Lower lobe of right lung (tissue), 2 donors: ENCODE results near the gene ENOX1. TPM values are rescaled to one million over a fixed set of nuclear protein-coding genes. Genes with fewer than 3 reads are reported as not detected.

ENCODE experiments used
- ATAC-seq, 2 donors: fragments of 200-7000 bp; cut with Tn5 transposase; one replicate each; pipeline ENCODE4 v1.9.1; 2020 to 2022; ENCODE audit warnings: mild to moderate bottlenecking in 2 of 2, moderate library complexity in 2 of 2
- DNase-seq: peaks from one replicate; pipeline ENCODE4 v3.0.0-alpha.2; 2020
- H3K27ac ChIP-seq: fragments of 200-600 bp; one replicate; pipeline ENCODE4 v1.8.0; 2022
- H3K27me3 ChIP-seq: fragments of 200-600 bp; one replicate; pipeline ENCODE4 v1.8.0; 2022; ENCODE audit warnings: low read depth
- H3K36me3 ChIP-seq: fragments of 200-600 bp; one replicate; pipeline ENCODE4 v1.8.0; 2022; ENCODE audit warnings: mild to moderate bottlenecking
- H3K4me1 ChIP-seq: fragments of 200-600 bp; one replicate; pipeline ENCODE4 v1.8.0; 2022
- H3K4me3 ChIP-seq: fragments of 200-600 bp; one replicate; pipeline ENCODE4 v1.8.0; 2022; ENCODE audit warnings: mild to moderate bottlenecking
- H3K9me3 ChIP-seq: fragments of 200-600 bp; one replicate; pipeline ENCODE4 v1.8.0; 2022
- intact Hi-C: fragments of 100-400 bp; cut with DNase I; formaldehyde crosslinking; loops from one replicate; pipeline ENCODE4 v1.11.0; 2022
- total RNA-seq: library from RNA; stranded (reverse); fragmentation: NEBNext Ultra II Directional; extraction: Animal tissue kit (Norgen Biotek cat#: 25700); gene quantifications from one replicate; pipeline ENCODE4 v1.2.1, GENCODE V29; 2021
- TF ChIP-seq, protein P1 (sequence below): fragments of 200-600 bp; IDR thresholded peaks from one replicate; pipeline ENCODE4 v1.8.0; 2022; ENCODE audit warnings: antibody characterized with exemption, mild to moderate bottlenecking
- donor health status: DM: no; HTN: yes; CAD: no; lungs with severe emphysema.

The ENOX1 gene
- total RNA-seq, 1 donor from 2014 or later: 2.0 TPM

DNA sequence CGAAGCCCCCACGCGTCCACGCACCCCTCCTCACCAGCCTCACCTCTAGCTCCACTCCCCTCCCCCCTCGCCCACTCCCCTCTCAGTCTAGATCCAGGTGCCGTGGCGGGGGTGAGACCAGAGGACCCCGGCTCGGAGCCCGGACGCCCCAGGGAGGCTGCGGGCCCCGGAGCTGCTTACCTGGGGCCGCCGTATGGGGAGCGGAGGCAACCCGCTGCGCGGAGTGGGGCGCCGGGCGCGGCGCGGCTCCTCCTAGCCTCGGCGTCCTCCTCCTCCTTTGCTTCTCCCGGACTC, 353 bp downstream of the ENOX1 start:
- TF ChIP-seq, protein P1, sequence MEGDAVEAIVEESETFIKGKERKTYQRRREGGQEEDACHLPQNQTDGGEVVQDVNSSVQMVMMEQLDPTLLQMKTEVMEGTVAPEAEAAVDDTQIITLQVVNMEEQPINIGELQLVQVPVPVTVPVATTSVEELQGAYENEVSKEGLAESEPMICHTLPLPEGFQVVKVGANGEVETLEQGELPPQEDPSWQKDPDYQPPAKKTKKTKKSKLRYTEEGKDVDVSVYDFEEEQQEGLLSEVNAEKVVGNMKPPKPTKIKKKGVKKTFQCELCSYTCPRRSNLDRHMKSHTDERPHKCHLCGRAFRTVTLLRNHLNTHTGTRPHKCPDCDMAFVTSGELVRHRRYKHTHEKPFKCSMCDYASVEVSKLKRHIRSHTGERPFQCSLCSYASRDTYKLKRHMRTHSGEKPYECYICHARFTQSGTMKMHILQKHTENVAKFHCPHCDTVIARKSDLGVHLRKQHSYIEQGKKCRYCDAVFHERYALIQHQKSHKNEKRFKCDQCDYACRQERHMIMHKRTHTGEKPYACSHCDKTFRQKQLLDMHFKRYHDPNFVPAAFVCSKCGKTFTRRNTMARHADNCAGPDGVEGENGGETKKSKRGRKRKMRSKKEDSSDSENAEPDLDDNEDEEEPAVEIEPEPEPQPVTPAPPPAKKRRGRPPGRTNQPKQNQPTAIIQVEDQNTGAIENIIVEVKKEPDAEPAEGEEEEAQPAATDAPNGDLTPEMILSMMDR: no peak
- Histone ChIP-seq H3K4me3 (peak overlapping the region; percentile 61), H3K9me3 (no peaks in the 10 kb centered on the region), H3K27me3 (peaks cover 45% of the 10 kb centered on the region), H3K27ac (peak overlapping the region; percentile 36), H3K36me3 (no peaks in the 10 kb centered on the region), H3K4me1 (peaks cover 23% of the 10 kb centered on the region)
- intact Hi-C loops: no loop called here
- DNase-seq (no peak), ATAC-seq (peak in 1 of 2 donors; percentile 29)

DNA sequence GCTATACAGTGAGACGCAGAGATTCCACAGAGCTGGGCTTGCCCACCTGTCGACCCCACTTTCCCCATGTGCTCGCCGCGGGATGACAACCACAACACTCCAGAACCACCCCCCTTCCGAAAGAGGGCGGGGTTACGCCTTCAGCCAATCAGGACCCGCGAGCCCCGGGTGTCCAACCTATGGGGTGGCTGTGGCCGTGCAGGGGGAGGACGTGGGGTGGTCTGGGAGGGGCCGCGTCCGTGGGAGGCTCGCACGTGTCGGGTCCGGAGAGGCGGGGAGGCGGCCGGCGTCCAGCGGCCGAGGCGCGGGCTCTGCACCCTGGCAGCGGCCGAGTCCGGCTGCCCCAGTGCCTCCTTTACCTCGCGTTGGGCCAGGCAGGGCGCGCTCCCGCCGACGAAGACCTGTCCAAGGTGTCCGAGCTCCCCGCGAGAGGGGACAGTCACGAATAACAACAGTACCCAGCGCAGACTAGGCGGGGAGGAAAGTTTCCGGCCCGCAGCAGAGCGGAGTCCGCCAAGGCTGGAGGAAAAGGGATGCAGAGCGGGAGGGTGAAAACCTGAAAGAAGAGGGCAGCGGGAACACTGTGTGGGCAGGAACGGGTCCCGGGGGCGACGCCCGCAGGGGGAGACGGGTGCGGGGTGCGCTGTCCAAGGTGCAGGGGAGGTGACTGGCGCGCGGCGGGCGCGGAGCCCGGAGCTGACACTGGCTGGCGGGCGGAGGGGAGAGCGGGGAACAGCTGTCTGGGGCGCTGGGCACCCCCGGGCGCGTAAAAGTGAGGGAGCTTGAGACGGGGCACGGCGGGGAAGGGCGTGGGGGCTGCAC, 911 bp downstream of the ENOX1 start:
- DNase-seq: peak; percentile 60
- peaks cover 42% of the 10 kb centered on the region for H3K27me3 ChIP-seq
- TF ChIP-seq, protein P1: no peak

DNA sequence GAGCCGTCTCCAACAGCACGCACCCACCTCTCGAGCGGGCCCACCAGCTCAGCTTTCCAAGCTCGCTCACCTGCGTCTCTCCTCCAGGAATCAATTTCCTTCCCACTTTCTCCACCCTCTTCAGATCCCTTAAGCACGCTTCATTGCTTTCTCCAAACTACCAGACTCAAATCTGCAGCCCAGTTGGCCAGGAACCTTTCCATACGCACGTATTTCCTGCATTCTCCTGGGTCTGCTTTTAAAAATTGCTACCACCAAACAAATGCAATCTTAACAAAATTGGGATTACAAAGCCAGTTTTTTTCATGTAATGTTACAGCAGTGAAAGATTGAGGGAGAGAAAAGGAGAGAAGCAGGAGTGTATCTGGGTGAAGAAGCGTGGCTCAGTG, 1.5 kb downstream of the ENOX1 start:
- no peak for ATAC-seq
- Histone ChIP-seq H3K9me3 (no peaks in the 10 kb centered on the region), H3K27ac (no peak overlapping the region), H3K36me3 (no peaks in the 10 kb centered on the region), H3K4me3 (peak overlapping the region; percentile 61), H3K4me1 (peaks cover 23% of the 10 kb centered on the region), H3K27me3 (peaks cover 41% of the 10 kb centered on the region)
- no peak for DNase-seq
- TF ChIP-seq, protein P1: no peak
- intact Hi-C loops: no loop called here

More for the DNA sequence above, 911 bp downstream of the ENOX1 start:
- H3K36me3 ChIP-seq: no peaks in the 10 kb centered on the region
- H3K9me3 ChIP-seq: no peaks in the 10 kb centered on the region
- ATAC-seq: peak; percentile 79 to 86
- peak overlapping the region; percentile 61 for H3K4me3 ChIP-seq
- peak overlapping the region; percentile 36 for H3K27ac ChIP-seq
- peaks cover 23% of the 10 kb centered on the region for H3K4me1 ChIP-seq
- intact Hi-C loops: no loop called here

DNA sequence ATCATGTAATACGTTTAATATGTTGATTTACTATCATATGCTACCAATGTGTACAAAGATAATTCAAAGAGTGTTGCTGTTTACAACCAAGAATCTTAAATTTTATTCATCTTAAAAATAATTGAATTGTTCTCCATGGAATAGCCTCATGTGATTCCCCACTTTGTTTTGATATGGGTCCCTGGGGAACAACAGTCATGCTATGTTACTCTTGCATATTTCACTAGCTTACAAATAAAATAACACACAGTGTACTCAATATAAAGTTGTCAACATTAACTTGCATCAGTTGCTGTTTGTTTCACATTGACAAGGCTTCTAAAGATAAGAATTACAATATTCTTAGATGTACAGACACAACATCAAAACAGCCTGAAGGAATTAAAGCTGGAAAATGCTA, 2.3 kb downstream of the ENOX1 start:
- DNase-seq (no peak), ATAC-seq (no peak)
- H3K27ac ChIP-seq: no peak overlapping the region
- TF ChIP-seq, protein P1: no peak
- H3K4me3 ChIP-seq: no peak overlapping the region
- peaks cover 23% of the 10 kb centered on the region for H3K4me1 ChIP-seq
- intact Hi-C loops: no loop called here
- H3K27me3 ChIP-seq: peaks cover 37% of the 10 kb centered on the region
- H3K36me3 ChIP-seq: no peaks in the 10 kb centered on the region
- H3K9me3 ChIP-seq: no peaks in the 10 kb centered on the region

DNA sequence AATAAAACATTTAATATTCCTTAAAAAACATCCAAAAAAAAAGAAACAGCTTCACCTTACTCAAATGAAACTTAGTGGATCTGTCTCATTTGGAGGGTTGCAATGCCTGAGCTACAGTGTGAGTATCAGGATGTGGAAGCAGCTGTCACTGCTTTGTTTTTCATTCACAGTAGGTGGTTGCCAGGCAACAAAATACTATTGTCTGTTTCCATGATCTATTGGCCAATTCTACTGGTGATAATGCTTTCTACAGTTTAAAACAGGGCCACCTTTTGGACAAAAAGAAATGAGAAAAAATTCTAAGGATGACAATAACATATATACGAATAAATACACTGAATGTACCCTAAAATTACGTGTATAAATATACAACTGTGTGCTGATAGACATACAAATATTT, 3.0 kb downstream of the ENOX1 start:
- no peaks in the 10 kb centered on the region for H3K9me3 ChIP-seq
- H3K27me3 ChIP-seq: peaks cover 34% of the 10 kb centered on the region
- no peak overlapping the region for H3K4me3 ChIP-seq
- H3K27ac ChIP-seq: no peak overlapping the region
- no peaks in the 10 kb centered on the region for H3K36me3 ChIP-seq
- DNase-seq (no peak), ATAC-seq (no peak)
- intact Hi-C loops: no loop called here
- H3K4me1 ChIP-seq: peaks cover 23% of the 10 kb centered on the region
- TF ChIP-seq, protein P1: no peak
